ENCODE measurements around the gene ANO1. TPM values are rescaled to one million over a fixed set of nuclear protein-coding genes. Genes with fewer than 3 reads are reported as not detected.
A peak's percentile ranks its signal among the peaks of the same experiment; 100 is the strongest.

Gene ANO1
- polyA plus RNA-seq, 2 donors = 5.5 to 5.8 TPM

DNA sequence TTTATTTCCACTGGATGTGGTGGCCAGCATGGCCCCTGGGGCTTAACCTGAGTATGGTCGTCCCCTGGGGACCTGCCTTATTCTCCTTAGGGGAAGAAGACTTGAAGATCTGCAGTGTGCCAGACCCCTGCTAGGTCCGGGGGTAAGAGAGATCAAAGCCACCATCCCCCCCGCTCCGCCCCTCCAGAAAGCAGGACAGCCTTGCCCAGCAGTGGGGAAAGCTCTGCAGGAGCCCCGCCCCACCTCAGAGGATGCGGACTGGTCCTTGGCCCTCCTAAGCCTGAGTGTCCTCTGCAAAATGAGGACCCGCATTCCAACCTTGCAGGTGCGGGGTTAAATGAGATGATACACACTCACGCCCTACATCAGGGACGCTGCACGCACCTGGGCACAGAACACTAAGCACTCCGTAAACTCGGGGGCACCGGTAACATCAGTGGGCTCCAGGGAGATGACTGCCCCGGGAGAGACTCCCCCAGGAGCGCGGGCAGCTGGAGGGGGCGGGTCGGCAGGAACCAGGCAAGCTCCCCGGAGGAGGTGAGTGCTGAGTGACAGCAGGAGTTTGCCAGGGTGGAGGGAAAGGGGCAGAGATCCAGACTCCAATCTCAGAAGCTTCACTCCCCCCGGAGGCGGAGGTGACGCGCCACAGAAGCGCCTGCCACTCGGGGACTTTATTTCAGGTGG, 564 bp upstream of the ANO1 start:
- H3K27me3 ChIP-seq (ENCODE audit: control insufficient read depth in 1 of 2, insufficient read depth in 2 of 2, low read length in 2 of 2) = peaks cover 0 to 5% of the 10 kb centered on the region in 2 donors
- H3K4me1 ChIP-seq (ENCODE audit: control insufficient read depth in 2 of 2, insufficient read depth in 2 of 2, low read length in 1 of 2) = peaks cover 0 to 11% of the 10 kb centered on the region in 2 donors
- 26 to 28% methylated on average over 26 of the region's 26 CpGs for WGBS, 2 donors
- no peaks in the 10 kb centered on the region for H3K9me3 ChIP-seq (ENCODE audit: control insufficient read depth in 2 of 2, insufficient read depth in 1 of 2, low read depth in 1 of 2, low read length in 1 of 2)
- peak overlapping the region in 1 of 2 donors; percentile 35 for H3K4me3 ChIP-seq (ENCODE audit: low read depth in 1 of 2, low read length in 2 of 2)
- H3K27ac ChIP-seq (ENCODE audit: low read depth in 2 of 2, low read length in 1 of 2) = no peak overlapping the region
- H3K36me3 ChIP-seq (ENCODE audit: control insufficient read depth in 2 of 2, insufficient read depth in 2 of 2, low read length in 1 of 2) = no peaks in the 10 kb centered on the region

DNA sequence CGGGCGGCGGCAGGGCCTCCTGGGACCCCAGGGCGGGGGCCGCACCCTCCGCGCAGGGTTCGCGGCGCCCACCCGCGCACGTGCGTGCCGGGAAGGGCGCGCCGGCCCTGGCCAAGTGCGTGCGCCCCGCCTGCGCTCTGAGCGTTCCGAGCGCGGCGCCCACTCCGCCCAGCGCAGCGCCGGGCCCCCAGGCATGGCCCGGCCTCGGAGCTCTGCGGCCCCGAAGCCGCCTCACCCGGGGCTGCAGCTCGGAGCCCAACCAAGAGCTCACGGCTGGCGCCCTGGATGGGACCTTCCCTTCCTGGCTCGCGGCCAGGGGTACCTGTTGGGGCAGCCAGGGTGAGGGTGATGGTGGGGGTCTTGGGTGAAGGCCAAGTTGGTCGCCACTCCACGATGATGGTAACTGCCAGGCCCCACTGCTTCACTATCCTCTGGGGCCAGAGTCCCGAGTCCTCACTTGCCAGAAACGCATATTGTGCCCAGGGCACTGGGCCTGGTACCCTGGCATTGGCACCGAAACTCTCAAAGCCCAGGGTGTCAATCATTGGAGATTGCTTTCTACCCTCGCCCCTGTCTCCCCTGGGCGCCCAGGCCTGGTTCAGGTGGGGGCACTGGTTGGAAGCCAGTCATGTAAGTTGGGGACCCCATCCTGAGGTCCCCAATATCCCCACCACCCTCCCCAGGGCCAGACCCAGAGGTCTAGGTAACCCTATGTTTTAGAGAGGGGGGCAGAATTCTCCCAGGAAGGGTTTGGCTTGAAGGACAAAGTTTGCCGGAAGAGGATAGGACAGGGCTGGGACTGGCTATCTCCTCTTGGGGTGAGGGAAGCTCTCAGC, 882 bp downstream of the ANO1 start:
- Histone ChIP-seq H3K9me3 (ENCODE audit: control insufficient read depth in 2 of 2, insufficient read depth in 1 of 2, low read depth in 1 of 2, low read length in 1 of 2) (no peaks in the 10 kb centered on the region), H3K36me3 (ENCODE audit: control insufficient read depth in 2 of 2, insufficient read depth in 2 of 2, low read length in 1 of 2) (no peaks in the 10 kb centered on the region), H3K27me3 (ENCODE audit: control insufficient read depth in 1 of 2, insufficient read depth in 2 of 2, low read length in 2 of 2) (peaks cover 0 to 5% of the 10 kb centered on the region in 2 donors), H3K27ac (ENCODE audit: low read depth in 2 of 2, low read length in 1 of 2) (no peak overlapping the region), H3K4me1 (ENCODE audit: control insufficient read depth in 2 of 2, insufficient read depth in 2 of 2, low read length in 1 of 2) (peaks cover 0 to 11% of the 10 kb centered on the region in 2 donors), H3K4me3 (ENCODE audit: low read depth in 1 of 2, low read length in 2 of 2) (peak overlapping the region; percentile 35 to 37)
- WGBS, 2 donors = 12 to 14% methylated on average over 38 to 50 of the region's 50 CpGs

- H3K36me3 ChIP-seq (ENCODE audit: control insufficient read depth in 2 of 2, insufficient read depth in 2 of 2, low read length in 1 of 2) = no peaks in the 10 kb centered on the region
- no peak overlapping the region for H3K4me3 ChIP-seq (ENCODE audit: low read depth in 1 of 2, low read length in 2 of 2)
- H3K27ac ChIP-seq (ENCODE audit: low read depth in 2 of 2, low read length in 1 of 2) = no peak overlapping the region
- WGBS, 2 donors = 76 to 80% methylated on average over 5 of the region's 5 CpGs
- H3K4me1 ChIP-seq (ENCODE audit: control insufficient read depth in 2 of 2, insufficient read depth in 2 of 2, low read length in 1 of 2) = peaks cover 0 to 11% of the 10 kb centered on the region in 2 donors
- H3K27me3 ChIP-seq (ENCODE audit: control insufficient read depth in 1 of 2, insufficient read depth in 2 of 2, low read length in 2 of 2) = peaks cover 0 to 5% of the 10 kb centered on the region in 2 donors
- H3K9me3 ChIP-seq (ENCODE audit: control insufficient read depth in 2 of 2, insufficient read depth in 1 of 2, low read depth in 1 of 2, low read length in 1 of 2) = no peaks in the 10 kb centered on the region
These were observed 1.6 kb downstream of the ANO1 start for GRCh38 chr11:70079691-70080090.

DNA sequence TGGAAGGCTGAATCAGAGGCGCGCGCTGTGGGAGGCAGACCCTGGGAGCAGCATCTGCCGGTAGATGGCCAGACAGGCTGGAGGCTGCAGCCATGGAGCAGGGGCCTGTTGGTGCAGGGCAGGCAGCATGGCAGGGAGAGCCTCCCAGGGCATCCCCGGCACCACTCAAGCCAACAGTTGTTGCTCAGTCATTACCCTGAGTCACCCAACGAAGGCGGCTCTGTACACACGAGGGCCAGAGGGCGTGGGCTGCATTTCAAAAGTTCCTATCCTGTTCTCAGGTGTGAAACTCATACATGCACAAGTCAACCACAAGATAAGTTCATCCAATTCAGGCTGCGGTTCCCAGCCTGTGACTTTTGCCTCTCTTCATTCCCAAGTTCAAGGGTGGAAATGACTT, 2.6 kb downstream of the ANO1 start:
- 57 to 66% methylated on average over 10 of the region's 10 CpGs for WGBS, 2 donors
- Histone ChIP-seq H3K27me3 (ENCODE audit: control insufficient read depth in 1 of 2, insufficient read depth in 2 of 2, low read length in 2 of 2) (peaks cover 0 to 5% of the 10 kb centered on the region in 2 donors), H3K4me1 (ENCODE audit: control insufficient read depth in 2 of 2, insufficient read depth in 2 of 2, low read length in 1 of 2) (peaks cover 0 to 11% of the 10 kb centered on the region in 2 donors), H3K27ac (ENCODE audit: low read depth in 2 of 2, low read length in 1 of 2) (no peak overlapping the region), H3K36me3 (ENCODE audit: control insufficient read depth in 2 of 2, insufficient read depth in 2 of 2, low read length in 1 of 2) (no peaks in the 10 kb centered on the region), H3K4me3 (ENCODE audit: low read depth in 1 of 2, low read length in 2 of 2) (no peak overlapping the region), H3K9me3 (ENCODE audit: control insufficient read depth in 2 of 2, insufficient read depth in 1 of 2, low read depth in 1 of 2, low read length in 1 of 2) (no peaks in the 10 kb centered on the region)

- Histone ChIP-seq H3K4me3 (ENCODE audit: low read depth in 1 of 2, low read length in 2 of 2) (no peak overlapping the region), H3K27me3 (ENCODE audit: control insufficient read depth in 1 of 2, insufficient read depth in 2 of 2, low read length in 2 of 2) (peaks cover 0 to under 1% of the 10 kb centered on the region in 2 donors), H3K9me3 (ENCODE audit: control insufficient read depth in 2 of 2, insufficient read depth in 1 of 2, low read depth in 1 of 2, low read length in 1 of 2) (no peaks in the 10 kb centered on the region), H3K27ac (ENCODE audit: low read depth in 2 of 2, low read length in 1 of 2) (no peak overlapping the region), H3K36me3 (ENCODE audit: control insufficient read depth in 2 of 2, insufficient read depth in 2 of 2, low read length in 1 of 2) (no peaks in the 10 kb centered on the region), H3K4me1 (ENCODE audit: control insufficient read depth in 2 of 2, insufficient read depth in 2 of 2, low read length in 1 of 2) (peaks cover 0 to 8% of the 10 kb centered on the region in 2 donors)
- WGBS, 2 donors = 84 to 89% methylated on average over 4 of the region's 4 CpGs
These were observed 4.7 kb downstream of the ANO1 start for GRCh38 chr11:70082829-70083228.

- Histone ChIP-seq H3K4me1 (ENCODE audit: control insufficient read depth in 2 of 2, insufficient read depth in 2 of 2, low read length in 1 of 2) (peaks cover 0 to 5% of the 10 kb centered on the region in 2 donors), H3K27ac (ENCODE audit: low read depth in 2 of 2, low read length in 1 of 2) (no peak overlapping the region), H3K4me3 (ENCODE audit: low read depth in 1 of 2, low read length in 2 of 2) (no peak overlapping the region), H3K27me3 (ENCODE audit: control insufficient read depth in 1 of 2, insufficient read depth in 2 of 2, low read length in 2 of 2) (no peaks in the 10 kb centered on the region), H3K36me3 (ENCODE audit: control insufficient read depth in 2 of 2, insufficient read depth in 2 of 2, low read length in 1 of 2) (no peaks in the 10 kb centered on the region), H3K9me3 (ENCODE audit: control insufficient read depth in 2 of 2, insufficient read depth in 1 of 2, low read depth in 1 of 2, low read length in 1 of 2) (no peaks in the 10 kb centered on the region)
- 87 to 91% methylated on average over 15 of the region's 15 CpGs for WGBS, 2 donors
These were observed 6.2 kb downstream of the ANO1 start for GRCh38 chr11:70084046-70084984.

GRCh38 chr11:70085815-70086769, 8.0 kb downstream of the ANO1 start:
- H3K9me3 ChIP-seq (ENCODE audit: control insufficient read depth in 2 of 2, insufficient read depth in 1 of 2, low read depth in 1 of 2, low read length in 1 of 2) = no peaks in the 10 kb centered on the region
- H3K27me3 ChIP-seq (ENCODE audit: control insufficient read depth in 1 of 2, insufficient read depth in 2 of 2, low read length in 2 of 2) = no peaks in the 10 kb centered on the region
- no peaks in the 10 kb centered on the region for H3K36me3 ChIP-seq (ENCODE audit: control insufficient read depth in 2 of 2, insufficient read depth in 2 of 2, low read length in 1 of 2)
- no peak overlapping the region for H3K27ac ChIP-seq (ENCODE audit: low read depth in 2 of 2, low read length in 1 of 2)
- WGBS, 2 donors = 73 to 78% methylated on average over 30 of the region's 30 CpGs
- H3K4me3 ChIP-seq (ENCODE audit: low read depth in 1 of 2, low read length in 2 of 2) = no peak overlapping the region
- H3K4me1 ChIP-seq (ENCODE audit: control insufficient read depth in 2 of 2, insufficient read depth in 2 of 2, low read length in 1 of 2) = no peaks in the 10 kb centered on the region

- H3K36me3 ChIP-seq (ENCODE audit: control insufficient read depth in 2 of 2, insufficient read depth in 2 of 2, low read length in 1 of 2) = no peaks in the 10 kb centered on the region
- H3K27me3 ChIP-seq (ENCODE audit: control insufficient read depth in 1 of 2, insufficient read depth in 2 of 2, low read length in 2 of 2) = no peaks in the 10 kb centered on the region
- peaks cover 0 to 2% of the 10 kb centered on the region in 2 donors for H3K9me3 ChIP-seq (ENCODE audit: control insufficient read depth in 2 of 2, insufficient read depth in 1 of 2, low read depth in 1 of 2, low read length in 1 of 2)
- H3K27ac ChIP-seq (ENCODE audit: low read depth in 2 of 2, low read length in 1 of 2) = no peak overlapping the region
- WGBS, 2 donors = 68 to 81% methylated on average over 32 of the region's 32 CpGs
- H3K4me1 ChIP-seq (ENCODE audit: control insufficient read depth in 2 of 2, insufficient read depth in 2 of 2, low read length in 1 of 2) = peaks cover 0 to 6% of the 10 kb centered on the region in 2 donors
- no peak overlapping the region for H3K4me3 ChIP-seq (ENCODE audit: low read depth in 1 of 2, low read length in 2 of 2)
These were observed 9.5 kb downstream of the ANO1 start for GRCh38 chr11:70087446-70088167.

Data from esophagus (tissue), 2 donors.